Psoas muscle (tissue), 8 donors: Measurements from ENCODE around the gene RARA. TPM values are rescaled to one million over a fixed set of nuclear protein-coding genes. Genes with fewer than 3 reads are reported as not detected.

ENCODE experiments used
- ATAC-seq, 4 donors: fragments of 200-7000 bp; cut with Tn5 transposase; one replicate each; pipeline ENCODE4 v1.9.1; 2020; ENCODE audit warnings: moderate library complexity in 3 of 4, mild to moderate bottlenecking in 2 of 4
- DNase-seq, 2 donors: peaks; one replicate each; pipeline ENCODE4 v3.0.0-alpha.2; 2020
- H3K27ac ChIP-seq: fragments of 200-600 bp; one replicate; pipeline ENCODE4 v1.8.0; 2022
- H3K27me3 ChIP-seq, 3 donors: fragments of 200-600 bp in 1 of 3; one replicate each; pipeline versions ENCODE4 v1.6.1 to v1.8.0; 2013 to 2022; ENCODE audit warnings: low read length in 2 of 3, mild to moderate bottlenecking in 2 of 3, moderate library complexity in 1 of 3; ENCODE audit not compliant: insufficient read depth in 3 of 3
- H3K36me3 ChIP-seq, 2 donors: fragments of 200-600 bp in 1 of 2; one replicate each; pipeline versions ENCODE4 v1.6.1 to v1.8.0; 2013 to 2022; ENCODE audit warnings: low read depth in 1 of 2, mild to moderate bottlenecking in 1 of 2, moderate library complexity in 1 of 2; ENCODE audit not compliant: insufficient read depth in 1 of 2
- H3K4me1 ChIP-seq: fragments of 200-600 bp; one replicate; pipeline ENCODE4 v1.8.0; 2022
- H3K4me3 ChIP-seq: fragments of 200-600 bp; one replicate; pipeline ENCODE4 v1.8.0; 2022; ENCODE audit warnings: mild to moderate bottlenecking
- H3K9me3 ChIP-seq: fragments of 200-600 bp; one replicate; pipeline ENCODE4 v1.8.0; 2022
- CTCF ChIP-seq: fragments of 200-600 bp; IDR thresholded peaks from one replicate; pipeline ENCODE4 v1.8.0; 2022; ENCODE audit warnings: antibody characterized with exemption
- whole genome bisulfite sequencing, 3 donors: extraction: QIAGEN DNeasy Blood & Tissue Kit; methylation state at CpG; one replicate each; pipeline versions ENCODE4 v1.1.6 to v1.1.7; 2013; 5-methylcytosine and 5-hydroxymethylcytosine counted together
- intact Hi-C, 2 donors: fragments of 100-400 bp; cut with DNase I; formaldehyde crosslinking; loops; one replicate each; pipeline versions ENCODE4 v1.11.0 to v1.14.2; 2022
- polyA plus RNA-seq, 3 donors: library from polyadenylated mRNA; stranded (reverse); fragments of 200-250 nt; gene quantifications; one replicate each; pipeline ENCODE4 v1.2.3, GENCODE V29; 2013
- total RNA-seq, 4 donors: library from RNA; stranded (reverse); fragmentation: NEBNext Ultra II Directional in 2 of 4; extraction: Animal tissue kit (Norgen Biotek cat#: 25700) in 2 of 4; gene quantifications; one replicate each; pipeline versions ENCODE4 v1.2.1 to v1.2.4, GENCODE V29; 2021 to 2023
- donor health status: healthy with polysubstance abuse.
- donor health status: DM: no; HTN: no; CAD: no; lungs with moderate emphysema.
- donor health status: Bipolar disorder and iron deficiency.
- donor health status: healthy.
- donor health status: DM: yes; HTN: yes; CAD: no.
- donor health status: DM: no; HTN: no; CAD: no.
- donor health status: DM: no; HTN: no; CAD: no.
- donor health status: DM: yes; HTN: yes; CAD: no.

Gene RARA
- total and polyA plus RNA-seq, 7 donors: 15.0 to 76.9 (median 41.6) TPM

DNA sequence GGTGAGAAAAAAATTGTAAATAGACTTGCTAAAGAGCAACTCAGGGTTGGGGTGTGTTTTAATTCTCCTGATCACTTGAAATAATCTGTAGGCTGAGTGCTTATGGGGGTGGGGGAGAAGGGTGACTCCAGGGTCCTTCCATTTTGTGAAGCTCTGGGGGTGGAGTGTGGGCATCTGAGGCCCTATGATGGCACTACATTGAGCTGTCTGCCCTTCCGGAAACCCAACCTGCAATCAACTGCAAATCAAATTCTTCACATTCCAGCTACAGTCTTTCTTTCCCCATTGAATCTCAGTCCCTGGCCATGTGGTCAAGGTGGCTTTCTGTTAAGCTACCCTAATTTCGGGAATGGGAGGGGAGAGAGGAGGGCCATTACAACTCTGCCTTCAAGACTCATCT is 27.3 kb upstream of the RARA start:
- intact Hi-C loops: no loop called here
- DNase-seq (no peak), ATAC-seq (no peak)
- no peaks in the 10 kb centered on the region for H3K9me3 ChIP-seq
- no peak overlapping the region for H3K4me3 ChIP-seq
- 76 to 84% (median 79%) methylated on average over 2 of the region's 2 CpGs for WGBS, 3 donors
- H3K36me3 ChIP-seq: peaks cover 21 to 58% of the 10 kb centered on the region in 2 donors
- H3K27me3 ChIP-seq: no peaks in the 10 kb centered on the region
- no peak for TF ChIP-seq CTCF
- H3K4me1 ChIP-seq: peaks cover 10% of the 10 kb centered on the region
- H3K27ac ChIP-seq: no peak overlapping the region

DNA sequence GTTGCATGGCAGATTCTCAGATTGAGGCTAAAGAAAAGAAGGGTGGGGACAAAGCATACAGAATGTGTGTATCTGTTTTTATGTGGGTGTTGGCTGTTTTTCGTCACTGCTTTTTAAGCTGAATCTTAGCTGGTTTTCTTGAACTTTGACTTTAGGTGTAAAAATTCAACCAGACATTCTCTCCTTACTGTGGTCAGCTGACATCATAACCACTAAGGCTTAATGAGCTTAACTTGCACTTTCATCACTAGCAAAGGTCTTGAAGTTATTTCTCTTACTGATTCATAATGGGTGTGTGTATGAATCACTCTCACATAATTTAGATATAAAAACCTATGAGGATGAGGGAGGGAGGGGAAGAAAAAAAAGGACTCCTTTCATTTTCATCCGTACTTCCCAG is 25.3 kb upstream of the RARA start:
- no peaks in the 10 kb centered on the region for H3K9me3 ChIP-seq
- no peak for DNase-seq
- peaks cover 9 to 38% of the 10 kb centered on the region in 2 donors for H3K36me3 ChIP-seq
- H3K4me3 ChIP-seq: no peak overlapping the region
- H3K27me3 ChIP-seq: no peaks in the 10 kb centered on the region
- ATAC-seq: no peak
- intact Hi-C loops: no loop called here
- H3K27ac ChIP-seq: peak overlapping the region; percentile 39
- 65 to 78% (median 71%) methylated on average over 2 of the region's 2 CpGs for WGBS, 3 donors
- TF ChIP-seq CTCF: no peak
- H3K4me1 ChIP-seq: peaks cover 10% of the 10 kb centered on the region

- DNase-seq: no peak
- H3K4me3 ChIP-seq: no peak overlapping the region
- WGBS, 3 donors: 38 to 44% (median 43%) methylated on average over 2 of the region's 2 CpGs
Observed at GRCh38 chr17:40284085-40284713, 24.8 kb upstream of the RARA start.

DNA sequence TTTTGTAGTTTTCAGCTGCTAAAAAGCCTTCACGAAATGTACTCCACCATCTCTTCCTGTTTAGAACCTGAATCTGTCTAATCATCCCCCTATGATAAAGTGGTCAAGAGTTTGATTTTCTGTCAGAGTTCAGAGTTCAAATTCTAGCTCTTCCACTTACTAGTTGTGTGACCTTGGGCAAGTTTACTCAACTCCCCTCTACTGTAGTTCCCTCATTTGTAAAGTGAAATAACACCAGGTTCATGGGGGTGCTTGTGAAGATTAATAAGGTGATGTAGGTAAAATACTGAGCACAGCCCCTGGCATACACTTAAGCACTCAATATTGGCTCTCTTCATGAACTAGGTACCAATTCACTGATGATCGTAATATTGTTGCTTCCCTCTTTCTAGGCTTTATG is 22.5 kb upstream of the RARA start:
- no peak overlapping the region for H3K27ac ChIP-seq
- intact Hi-C loops: loop anchor here in 1 of 2 donors (5.0 kb wide), 2 partner anchors 69 to 84 kb away; partner anchors contain the start of gene WIPF2
- no peak overlapping the region for H3K4me3 ChIP-seq

More at GRCh38 chr17:40284085-40284713, 24.8 kb upstream of the RARA start:
- no peak for ATAC-seq
- Histone ChIP-seq H3K27me3 (no peaks in the 10 kb centered on the region), H3K9me3 (no peaks in the 10 kb centered on the region), H3K4me1 (peaks cover 10% of the 10 kb centered on the region), H3K36me3 (peaks cover 6 to 33% of the 10 kb centered on the region in 2 donors), H3K27ac (peak overlapping the region; percentile 39)
- peak; percentile 8 for TF ChIP-seq CTCF
- intact Hi-C loops: no loop called here

More for the DNA sequence above, 22.5 kb upstream of the RARA start:
- TF ChIP-seq CTCF: no peak
- ATAC-seq (no peak), DNase-seq (no peak)
- WGBS, 3 donors: 94 to 96% (median 95%) methylated on average over 2 of the region's 2 CpGs
- Histone ChIP-seq H3K27me3 (no peaks in the 10 kb centered on the region), H3K9me3 (no peaks in the 10 kb centered on the region), H3K4me1 (peaks cover 20% of the 10 kb centered on the region), H3K36me3 (peaks cover 0 to 10% of the 10 kb centered on the region in 2 donors)
